Stimulated activated CD4-positive, alpha-beta T cell treated with anti-CD3 and anti-CD28 coated beads, Interleukin-4, amount 100 ng/mL, for 1 hour (primary cell): ENCODE results near the gene MYO7B.

Experiments used
- DNase-seq: peaks from one replicate; pipeline ENCODE4 v3.0.0-alpha.2; 2020

Gene MYO7B

DNA sequence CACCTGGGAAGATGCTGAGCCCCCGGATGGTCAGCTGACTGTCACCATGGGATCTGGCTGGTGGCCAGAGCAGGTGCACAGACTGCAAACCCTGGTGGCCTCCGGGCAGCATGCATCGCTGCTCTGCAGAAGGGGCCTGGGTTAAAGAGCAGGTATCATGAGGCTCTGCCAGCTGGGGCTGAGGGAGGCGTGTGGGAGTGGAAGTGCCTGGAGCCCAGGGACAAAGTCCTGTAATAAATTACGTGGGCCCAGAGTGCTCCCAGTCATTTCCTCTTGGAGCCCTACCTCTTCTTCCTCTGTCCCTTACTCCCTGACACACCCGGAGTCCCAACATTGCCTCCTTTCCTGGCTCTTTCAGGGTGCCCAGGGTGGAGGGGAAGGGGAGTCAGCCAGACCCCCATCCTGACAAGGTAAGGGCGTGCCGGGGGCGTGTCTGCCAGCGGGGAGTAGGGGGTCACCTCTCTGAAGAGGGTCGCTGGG, at the start of gene MYO7B:
Gene MYO7B (plus strand): TSS at position 262 of the 480 bp plus-strand sequence. CDS start 24,040 bp downstream, outside the sequence.
- DNase-seq, result no peak

DNA sequence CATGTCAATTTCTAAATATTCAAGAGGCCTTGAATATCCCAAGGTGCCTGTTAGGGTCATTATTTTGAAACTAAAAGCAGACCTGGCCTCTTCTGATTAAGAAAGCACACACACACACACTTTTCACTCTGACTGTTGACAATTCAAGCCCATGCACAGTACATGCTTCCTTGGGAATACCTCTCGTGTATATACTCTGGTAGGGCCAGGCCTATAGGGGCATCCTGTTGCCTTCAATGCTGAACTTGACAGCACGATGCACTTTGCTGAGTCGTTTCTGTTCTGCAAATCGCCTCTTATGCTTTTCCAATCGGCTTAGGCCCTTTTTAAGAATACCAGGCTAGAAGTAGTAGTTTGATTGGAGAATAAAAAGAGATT, 49.8 kb upstream of the MYO7B start:
- no peak for DNase-seq

DNA sequence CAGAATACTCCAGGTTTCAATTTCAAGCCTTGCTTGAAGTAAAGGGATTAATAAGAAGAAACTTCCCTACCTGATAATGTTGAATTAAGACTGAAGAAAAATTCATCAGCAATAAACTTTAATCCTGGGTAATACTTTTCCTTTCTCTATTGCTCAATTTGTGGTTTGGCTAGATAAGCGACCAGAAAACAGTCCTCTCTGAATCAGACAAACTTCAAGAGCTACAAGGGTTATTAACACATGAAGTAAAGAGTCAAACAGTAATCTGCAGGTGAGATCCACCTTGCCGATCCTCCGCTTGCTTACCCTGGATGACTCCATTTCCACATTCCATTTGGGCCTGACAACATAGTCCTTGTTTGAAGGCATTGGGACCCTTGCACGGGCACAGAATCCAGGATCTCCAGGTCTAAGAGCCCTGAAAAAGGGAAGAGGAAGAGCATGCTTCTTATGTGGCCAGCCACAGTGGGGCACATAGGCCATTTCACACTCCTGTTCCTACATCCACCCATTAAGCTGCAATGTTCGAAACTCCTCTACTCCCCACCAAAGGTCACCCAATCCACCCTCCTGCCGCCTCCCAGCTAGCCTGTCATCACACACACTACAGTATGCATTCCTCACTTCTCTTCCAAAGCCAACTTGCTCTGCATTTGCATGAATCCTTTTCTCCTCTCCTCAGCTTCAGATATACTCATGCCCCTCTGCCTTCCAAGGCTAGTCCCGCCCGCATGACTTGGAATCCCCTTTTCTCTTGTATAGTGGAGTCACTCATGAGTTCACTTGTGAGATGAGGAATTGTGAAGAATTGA, 49.0 kb upstream of the MYO7B start:
- DNase-seq, result no peak

DNA sequence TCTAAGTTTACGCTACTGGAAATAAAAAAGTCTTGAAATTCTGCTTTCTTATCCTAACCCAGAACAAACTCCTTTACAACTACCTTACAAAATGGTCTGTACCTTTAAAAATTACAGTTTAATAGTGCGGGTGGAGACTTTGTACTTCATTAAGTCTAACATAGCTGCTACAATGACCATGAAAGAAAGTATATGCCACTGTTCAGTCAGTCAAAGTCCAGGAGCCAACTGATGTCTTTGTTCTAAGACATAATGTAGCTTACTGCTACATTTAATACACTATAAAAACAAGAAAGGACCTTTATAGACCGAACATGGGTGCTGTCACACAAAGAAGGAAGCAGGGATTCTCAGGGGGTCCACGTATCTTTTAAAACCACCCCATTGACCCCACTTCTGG, 45.2 kb upstream of the MYO7B start:
- DNase-seq, result no peak

DNA sequence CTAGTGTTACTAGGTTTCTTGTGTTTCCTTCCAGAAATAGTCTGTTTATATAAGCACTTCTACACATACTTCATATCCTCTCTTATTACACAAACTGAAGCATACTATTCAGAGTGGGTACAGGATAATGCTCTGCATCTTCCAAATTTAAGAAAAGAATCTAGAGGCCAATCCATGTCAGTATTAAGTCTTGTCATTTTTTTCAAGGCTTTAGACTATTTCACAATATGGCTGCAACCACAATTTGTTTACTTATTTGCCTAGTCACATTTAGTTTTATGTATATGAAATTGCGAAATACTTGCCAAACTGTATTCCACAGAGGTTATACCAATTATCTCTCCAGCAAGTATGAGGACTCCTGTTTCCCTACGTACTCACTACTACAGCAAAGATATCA, 37.1 kb upstream of the MYO7B start:
- no peak for DNase-seq

DNA sequence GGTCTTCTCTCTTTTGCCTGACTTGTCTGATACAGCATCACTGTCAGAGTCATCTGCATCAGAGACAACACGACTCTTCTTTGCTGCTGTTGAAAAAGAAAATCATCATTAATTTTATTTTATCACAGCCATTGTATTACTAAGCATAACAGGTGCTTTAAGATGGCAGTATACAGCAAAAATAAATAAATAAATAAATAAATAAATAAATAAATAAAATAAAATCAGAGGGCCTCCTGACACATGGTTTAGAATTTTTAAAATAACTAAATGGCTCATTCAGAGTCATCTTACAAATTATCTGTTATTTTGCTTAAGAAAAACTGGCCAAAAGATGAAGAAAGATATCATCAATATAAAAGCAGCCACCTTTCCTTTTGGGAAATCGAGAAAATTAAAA, 32.0 kb upstream of the MYO7B start:
- no peak for DNase-seq

DNA sequence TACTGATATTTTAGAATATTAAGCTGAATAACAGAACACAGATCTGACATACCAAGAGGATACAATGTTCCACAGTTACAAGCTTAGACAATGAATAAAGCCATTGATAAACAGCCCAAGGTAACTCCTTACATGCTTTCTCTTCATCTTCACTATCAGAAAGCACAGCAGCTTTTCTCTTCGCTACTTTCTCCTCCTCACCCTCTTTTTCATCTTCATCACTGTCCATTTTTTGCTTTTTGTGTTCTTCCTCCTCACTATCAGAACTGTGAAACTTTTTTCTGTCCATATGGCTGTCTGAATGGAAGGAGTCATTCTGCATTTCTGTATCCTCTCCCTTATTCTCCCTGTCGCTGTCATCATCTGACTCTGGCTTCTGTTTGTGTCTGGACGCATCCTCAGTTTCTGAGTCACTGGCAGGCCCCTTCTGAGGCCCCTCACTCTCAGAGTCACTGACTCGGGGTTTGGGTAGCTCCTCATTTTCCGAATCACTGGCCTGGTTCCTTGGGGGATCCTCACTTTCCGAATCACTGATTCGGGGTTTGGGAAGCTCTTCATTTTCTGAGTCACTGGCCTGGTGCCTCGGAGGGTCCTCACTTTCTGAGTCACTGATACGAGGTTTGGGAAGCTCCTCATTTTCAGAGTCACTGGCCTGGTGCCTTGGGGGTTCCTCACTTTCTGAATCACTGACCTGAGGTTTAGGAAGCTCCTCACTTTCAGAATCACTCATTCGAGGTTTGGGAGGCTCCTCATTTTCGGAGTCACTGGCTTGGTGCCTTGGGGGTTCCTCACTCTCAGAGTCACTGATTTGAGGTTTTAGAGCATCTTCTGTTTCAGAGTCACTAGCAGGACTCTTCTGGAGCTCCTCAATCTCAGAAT, 30.7 kb upstream of the MYO7B start:
- DNase-seq, result no peak

DNA sequence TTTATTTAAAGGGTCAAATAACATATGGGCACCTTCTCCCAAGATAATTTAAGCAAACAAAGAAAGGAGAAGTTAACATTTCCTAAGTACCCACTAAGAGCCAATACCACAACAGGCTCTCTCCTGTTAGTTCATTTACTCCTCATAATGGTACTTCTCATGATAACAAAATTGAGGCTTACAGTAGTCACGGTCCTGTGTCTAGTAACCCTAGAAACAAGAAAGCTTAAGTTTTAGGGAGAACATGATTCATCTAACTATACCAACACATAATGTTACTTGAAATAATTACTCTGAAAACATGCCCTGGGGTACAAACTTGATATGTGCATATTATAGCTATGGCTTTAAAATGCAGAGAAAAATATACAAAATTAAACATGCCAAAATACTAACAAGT, 29.0 kb upstream of the MYO7B start:
- no peak for DNase-seq

DNA sequence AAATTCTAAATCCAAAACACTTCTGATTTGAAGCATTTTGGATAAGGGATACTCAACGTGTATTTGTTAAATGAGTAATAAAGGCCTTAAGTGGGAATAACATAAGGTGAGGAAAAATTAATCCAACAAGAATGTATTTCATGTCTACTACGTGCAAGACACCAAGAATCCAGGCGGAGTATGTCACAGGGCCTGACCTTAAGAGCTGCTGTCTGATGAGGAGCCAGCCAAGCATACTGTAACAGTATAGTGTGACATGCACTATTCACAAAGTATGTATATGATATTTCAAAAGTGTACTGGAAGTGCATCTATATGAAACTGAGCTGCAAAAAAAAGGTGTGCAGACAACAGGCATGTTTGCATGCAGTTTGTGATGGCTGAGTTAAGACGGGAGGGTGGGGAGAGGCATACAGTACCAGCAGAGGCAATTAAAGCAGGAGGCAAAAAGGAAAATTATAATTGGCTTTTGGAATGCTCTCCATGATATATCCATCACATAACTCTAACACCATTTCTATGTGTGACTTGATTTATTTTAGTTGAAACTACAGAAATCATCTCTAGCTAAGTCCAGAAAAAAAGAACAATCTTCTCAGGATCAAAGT, 27.4 kb upstream of the MYO7B start:
- no peak for DNase-seq

DNA sequence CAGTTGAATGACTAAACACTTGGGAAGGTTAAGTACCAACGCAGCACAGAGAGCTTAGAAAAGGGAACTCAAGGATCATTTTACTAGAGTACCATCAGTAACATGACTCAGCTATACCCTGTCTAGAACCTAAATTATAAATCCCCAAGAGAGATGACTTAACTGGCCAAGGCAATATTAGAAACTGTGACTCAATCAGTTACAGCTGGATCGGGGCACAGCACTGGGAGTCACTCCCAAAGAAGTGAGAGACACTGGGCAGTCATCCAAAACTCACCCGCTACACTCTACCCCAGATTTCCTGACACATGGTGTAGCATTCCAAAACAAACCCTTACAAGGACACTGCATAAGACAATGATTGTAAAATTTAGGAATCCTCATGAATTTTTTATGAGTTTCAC, 26.9 kb upstream of the MYO7B start:
- no peak for DNase-seq

DNA sequence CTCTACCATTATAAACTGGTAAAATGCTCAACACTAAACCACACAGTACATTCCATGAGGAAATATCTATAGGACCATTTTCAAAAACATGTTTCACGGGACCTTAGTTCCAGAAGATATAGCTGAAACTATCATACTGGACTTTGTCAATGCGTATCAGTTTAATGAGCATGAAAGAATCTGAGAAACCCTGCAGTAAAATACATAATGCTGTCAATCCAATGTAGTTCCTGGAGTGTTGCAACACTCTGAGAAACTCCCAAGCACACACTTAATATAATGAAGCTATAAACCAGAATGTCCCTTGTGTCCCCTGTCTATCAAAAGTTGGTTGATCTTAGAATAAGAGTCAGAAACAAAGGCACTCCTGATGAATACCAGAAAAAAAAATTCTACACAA, 25.4 kb upstream of the MYO7B start:
- no peak for DNase-seq

DNA sequence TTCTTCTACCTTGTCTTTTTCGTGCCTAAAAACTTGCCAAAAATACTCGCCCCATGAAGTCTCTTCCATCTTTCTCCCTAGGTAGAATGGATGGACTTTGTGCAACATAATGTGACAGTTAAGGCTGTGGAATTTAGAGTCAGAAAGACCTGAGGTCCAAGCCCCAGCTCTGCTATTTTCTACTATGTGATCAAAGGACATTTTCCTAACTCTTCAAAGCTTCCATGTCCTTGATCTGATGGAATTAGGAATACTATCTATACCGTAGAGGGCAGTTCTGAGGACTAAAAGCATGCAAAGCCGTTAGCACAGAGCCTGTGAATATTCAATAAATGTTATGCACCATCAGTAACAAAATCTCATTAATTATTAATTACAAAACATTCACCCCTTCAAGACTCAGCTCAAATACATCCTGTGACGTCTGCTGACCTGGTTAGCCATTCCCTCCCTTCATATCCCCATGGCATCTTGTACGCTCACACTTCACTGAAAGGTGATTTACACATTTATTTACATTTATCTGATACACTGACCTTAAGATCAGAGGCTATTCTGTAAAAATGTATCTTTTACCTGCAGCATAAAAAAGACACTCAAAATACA, 24.3 kb upstream of the MYO7B start:
- no peak for DNase-seq

DNA sequence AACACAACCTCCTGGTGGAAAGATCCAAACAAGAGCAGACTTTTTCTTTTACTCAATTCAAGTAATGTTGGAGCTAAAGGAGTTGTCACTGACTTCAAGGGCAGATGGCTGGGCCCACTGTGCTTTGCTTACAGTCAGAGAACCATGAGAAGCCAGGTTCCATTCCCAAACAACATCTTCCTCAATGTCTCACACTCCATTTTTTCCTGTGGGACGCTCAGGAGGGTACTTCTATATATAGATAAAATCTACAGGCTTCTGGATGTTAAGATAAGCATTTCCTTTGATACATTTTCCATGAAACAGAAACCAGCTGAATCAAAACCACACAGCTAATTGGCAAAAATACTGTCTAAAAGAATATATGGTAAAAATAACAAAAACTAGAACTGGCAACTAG, 23.6 kb upstream of the MYO7B start:
- no peak for DNase-seq

DNA sequence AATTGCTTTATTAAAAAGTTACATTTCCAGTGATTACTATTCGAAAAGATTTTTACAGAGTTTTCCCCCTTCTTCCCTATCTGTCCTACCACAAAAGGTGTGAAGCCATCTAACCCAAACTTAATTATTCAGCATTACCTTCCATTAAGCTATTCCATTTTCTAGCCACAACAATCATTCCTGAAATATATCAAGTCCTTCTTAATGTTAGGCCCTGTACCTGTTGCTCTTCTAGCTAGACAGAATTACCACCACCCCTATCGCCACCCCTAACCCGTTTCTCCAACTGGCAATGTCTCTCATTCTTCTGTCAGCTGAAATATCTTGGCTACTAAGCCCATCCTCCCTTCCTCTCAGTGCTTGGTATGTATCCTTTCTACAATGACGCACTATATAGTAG, 23.1 kb upstream of the MYO7B start:
- DNase-seq, result no peak

DNA sequence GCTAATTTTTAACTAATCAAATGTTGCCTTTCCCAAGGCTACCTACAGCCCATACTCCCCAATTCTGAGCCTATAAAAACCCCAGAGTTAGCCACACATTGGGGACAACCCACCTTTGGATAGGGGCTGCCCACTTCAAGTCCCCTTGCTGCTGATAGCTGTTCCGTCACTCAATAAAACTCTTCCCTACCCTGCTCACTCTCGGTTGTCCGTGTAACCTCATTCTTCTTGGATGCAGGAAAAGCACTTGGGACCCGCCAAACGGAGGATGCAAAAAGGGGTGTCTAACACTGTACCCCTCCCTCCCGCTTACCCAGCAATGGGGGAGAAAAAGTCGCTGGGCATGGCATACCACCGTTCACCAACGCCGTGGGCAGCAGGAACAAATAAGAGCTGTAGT, 21.4 kb upstream of the MYO7B start:
- no peak for DNase-seq

DNA sequence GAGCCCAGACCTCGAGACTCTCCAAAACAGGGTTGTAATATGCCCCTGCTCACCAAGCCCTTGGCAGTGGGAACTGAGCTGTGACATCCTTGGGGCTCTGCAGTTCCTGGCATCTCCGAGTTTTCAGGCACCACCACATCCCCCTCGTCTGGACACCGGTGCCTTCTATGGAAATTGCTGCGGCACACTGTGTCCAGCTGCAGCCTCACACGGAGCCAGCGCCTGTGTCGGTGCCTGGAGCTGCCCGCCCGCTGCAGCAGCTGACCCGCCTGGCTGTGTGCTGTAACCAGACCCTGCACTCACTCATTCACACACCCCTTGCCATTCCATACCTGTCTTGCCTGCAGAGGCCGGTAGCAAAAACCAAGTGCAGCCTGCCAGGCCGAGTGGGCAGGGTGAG, 21.0 kb upstream of the MYO7B start:
- DNase-seq, result no peak

DNA sequence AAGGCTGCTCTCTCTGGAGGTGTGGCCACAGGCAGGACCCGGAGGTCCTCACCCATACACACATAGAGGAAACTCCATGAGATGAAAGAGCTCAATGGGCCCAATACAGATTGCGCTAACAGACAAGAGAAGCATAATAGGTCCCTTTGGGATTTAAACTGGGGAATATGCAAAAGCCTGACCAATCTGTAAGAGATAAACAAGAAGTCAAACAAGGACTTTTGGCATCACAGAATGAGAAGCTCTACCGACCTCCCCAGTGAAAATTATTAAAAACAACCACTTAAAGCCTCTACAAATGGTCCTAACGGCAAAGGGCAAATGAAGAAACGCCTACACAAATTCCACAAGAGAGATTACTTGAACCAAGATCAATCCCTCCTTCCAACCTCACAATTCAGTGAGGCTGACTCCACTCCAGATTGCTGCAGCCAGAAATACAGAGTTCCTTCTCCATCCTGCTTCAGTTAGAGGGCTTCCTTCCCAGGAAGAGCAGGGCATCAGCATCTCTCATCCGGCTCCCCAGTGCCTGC, 20.0 kb upstream of the MYO7B start:
- DNase-seq, result no peak

DNA sequence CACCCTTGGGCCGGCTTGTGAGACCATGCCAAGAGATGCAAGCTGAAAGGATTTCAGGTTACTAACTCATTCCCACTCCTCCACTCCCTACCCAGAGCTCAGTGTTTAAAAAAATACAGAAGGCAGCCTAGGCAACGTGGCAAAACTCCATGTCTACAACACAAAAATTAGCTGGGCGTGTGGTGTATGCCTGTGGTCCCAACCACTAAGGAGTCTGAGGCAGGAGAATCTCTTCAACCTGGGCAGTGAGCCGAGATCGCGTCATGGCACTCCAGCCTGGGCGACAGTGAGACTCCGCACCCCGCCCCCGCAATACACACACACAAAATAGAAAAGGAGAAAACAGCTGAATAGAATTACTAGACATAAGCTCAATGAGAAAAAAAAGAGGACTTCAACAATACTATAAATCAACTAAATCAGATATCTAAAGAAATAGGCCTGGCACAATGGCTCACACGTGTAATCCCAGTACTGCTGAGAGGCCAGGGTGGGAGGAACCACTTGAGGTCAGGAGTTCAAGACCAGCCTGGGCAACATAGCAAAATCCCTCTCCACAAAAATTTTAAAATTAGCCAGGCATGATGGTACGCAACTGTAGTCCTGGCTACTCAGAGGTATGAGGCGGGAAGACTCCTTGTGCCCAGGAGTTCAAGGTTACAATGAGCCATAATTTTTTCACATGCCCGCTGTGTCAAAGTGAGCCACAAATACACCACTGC, 19.3 kb upstream of the MYO7B start:
- no peak for DNase-seq

DNA sequence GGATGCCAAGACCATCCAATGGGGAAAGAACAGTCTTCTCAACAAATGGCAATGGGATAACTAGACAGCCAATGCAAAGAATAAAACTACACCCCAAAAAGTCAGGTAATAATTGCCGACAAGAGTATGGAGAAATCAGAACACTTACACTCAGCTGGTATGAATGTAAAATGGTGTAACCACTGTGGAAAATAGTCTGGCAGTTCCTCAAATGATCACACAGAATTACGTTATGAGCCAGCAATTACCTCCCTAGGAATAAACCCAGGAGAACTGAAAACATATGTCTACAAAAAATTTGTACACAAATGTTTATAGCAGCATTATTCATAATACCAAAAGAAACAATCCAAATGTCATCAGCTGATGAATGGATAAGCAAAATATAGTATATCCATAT, 18.0 kb upstream of the MYO7B start:
- no peak for DNase-seq

DNA sequence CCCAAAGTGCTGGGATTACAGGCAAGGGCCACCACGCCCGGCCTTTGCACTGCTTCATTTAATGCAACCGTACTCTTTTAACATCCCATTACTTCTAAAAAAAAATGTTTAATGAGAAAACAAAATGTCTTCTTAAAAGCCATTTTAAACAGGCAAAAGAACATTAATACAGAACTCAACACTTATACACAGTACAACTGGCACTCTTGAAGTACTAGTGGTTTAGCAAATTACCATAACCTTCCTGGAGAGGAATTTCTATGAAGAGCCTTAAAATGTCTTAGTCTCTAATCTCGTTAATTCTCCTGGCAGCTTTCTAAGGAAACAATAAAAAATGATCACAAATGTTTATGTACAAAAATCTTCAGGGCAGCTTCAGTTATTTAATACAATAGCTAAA, 15.1 kb upstream of the MYO7B start:
- no peak for DNase-seq

DNA sequence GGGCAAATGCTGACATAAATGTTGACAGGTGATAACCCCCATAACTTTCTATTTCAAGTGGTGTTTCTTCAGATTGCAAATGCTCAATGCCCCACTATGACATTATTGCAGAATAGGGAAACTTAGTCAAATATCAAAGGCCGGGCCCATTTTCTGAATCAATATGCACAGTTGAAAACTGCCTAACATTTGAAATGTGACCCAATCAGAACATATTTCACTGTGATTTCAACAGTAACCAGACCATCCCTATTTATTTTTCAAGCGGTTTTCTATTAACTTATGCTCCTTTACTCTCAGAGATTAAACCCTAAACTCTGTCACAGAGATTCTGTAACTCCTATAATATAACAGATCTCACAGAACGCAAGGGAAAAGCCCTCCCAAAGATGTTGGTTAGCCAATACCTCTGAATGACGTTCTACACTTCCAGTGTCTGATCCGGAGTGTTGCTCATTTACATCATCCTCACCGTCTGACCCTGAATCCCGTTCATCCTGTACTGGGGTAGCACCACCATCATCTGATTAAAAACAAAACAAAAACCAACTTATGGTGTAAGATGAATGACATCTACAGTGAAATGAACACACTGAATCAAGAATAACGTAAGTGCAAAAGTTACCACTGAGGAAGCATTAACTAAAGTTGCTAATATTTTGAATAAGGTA, 12.1 kb upstream of the MYO7B start:
- DNase-seq, result no peak
